ENCODE measurements around the gene RASA1.

DNA sequence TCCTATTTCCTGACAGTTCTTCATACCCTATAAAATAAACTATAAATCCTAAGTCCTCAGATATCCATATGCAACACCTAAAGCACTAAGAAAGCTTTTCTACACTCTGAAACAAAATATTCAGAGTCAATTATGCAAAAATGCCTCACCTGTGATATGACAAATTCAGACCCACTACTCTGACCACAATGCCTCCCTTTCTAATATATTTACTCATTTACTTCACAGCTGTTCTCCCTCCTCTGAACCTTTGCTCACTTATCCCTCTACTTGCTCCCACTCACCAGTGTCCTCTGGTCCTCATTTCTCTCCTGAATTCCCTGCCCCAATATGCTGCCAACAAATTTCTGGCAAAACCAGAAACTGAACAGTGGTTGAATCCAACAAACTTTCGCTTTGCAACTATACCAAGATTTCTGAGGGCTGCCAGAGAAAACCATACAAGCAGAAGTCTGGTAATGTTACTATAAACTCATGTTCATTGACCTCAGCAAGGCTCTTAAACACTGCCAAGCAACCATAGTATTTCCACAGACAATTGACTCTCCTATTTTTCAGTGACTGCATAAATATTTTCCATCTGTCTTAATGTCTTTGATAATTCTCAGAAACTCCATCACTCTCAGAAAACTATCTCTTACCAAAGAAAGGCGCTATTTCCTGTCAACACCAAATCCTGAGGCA, 137.9 kb downstream of the RASA1 start:
- TF ChIP-seq POLR2A (IDR thresholded peaks at IDR 0.05), result no peak
- TF ChIP-seq, protein P1, sequence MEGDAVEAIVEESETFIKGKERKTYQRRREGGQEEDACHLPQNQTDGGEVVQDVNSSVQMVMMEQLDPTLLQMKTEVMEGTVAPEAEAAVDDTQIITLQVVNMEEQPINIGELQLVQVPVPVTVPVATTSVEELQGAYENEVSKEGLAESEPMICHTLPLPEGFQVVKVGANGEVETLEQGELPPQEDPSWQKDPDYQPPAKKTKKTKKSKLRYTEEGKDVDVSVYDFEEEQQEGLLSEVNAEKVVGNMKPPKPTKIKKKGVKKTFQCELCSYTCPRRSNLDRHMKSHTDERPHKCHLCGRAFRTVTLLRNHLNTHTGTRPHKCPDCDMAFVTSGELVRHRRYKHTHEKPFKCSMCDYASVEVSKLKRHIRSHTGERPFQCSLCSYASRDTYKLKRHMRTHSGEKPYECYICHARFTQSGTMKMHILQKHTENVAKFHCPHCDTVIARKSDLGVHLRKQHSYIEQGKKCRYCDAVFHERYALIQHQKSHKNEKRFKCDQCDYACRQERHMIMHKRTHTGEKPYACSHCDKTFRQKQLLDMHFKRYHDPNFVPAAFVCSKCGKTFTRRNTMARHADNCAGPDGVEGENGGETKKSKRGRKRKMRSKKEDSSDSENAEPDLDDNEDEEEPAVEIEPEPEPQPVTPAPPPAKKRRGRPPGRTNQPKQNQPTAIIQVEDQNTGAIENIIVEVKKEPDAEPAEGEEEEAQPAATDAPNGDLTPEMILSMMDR (IDR thresholded peaks at IDR 0.05), result no peak
- TF ChIP-seq POLR2AphosphoS5 (IDR thresholded peaks at IDR 0.05), result no peak
